Measurements from ENCODE around the gene ZC2HC1C. TPM values are rescaled to one million over a fixed set of nuclear protein-coding genes. Genes with fewer than 3 reads are reported as not detected.
"Not testable (repeated sequence)": the region's sequence is repeated elsewhere in the genome, so short reads cannot be mapped to it uniquely, and the experiment has no call there.

The ZC2HC1C gene
- total RNA-seq, 4 donors from 2014 or later: 0.32 to 5.9 (median 1.2) TPM

DNA sequence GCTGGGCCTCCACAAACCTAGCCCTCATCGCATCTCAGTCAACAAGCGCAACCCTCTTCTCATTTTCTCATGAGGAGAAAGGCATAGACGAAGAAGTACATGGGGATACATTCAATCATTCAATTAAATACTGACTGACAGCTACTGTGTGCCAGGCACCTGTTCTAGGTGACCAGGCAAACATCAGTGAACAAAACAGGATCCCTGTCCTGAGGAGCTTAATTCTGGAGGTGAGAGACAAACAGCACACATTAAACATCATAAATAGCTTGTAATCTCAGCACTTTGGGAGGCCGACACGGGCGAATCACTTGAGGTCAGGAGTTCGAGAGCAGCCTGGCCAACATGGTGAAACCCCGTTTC, 5.3 kb upstream of the ZC2HC1C start:
- TF ChIP-seq POLR2A (IDR thresholded peaks at IDR 0.05): no peak
- TF ChIP-seq, protein P1, sequence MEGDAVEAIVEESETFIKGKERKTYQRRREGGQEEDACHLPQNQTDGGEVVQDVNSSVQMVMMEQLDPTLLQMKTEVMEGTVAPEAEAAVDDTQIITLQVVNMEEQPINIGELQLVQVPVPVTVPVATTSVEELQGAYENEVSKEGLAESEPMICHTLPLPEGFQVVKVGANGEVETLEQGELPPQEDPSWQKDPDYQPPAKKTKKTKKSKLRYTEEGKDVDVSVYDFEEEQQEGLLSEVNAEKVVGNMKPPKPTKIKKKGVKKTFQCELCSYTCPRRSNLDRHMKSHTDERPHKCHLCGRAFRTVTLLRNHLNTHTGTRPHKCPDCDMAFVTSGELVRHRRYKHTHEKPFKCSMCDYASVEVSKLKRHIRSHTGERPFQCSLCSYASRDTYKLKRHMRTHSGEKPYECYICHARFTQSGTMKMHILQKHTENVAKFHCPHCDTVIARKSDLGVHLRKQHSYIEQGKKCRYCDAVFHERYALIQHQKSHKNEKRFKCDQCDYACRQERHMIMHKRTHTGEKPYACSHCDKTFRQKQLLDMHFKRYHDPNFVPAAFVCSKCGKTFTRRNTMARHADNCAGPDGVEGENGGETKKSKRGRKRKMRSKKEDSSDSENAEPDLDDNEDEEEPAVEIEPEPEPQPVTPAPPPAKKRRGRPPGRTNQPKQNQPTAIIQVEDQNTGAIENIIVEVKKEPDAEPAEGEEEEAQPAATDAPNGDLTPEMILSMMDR (IDR thresholded peaks at IDR 0.05): no peak
- no peak for TF ChIP-seq POLR2AphosphoS5 (IDR thresholded peaks at IDR 0.05)
- TF ChIP-seq EP300 (IDR thresholded peaks at IDR 0.05): no peak
- H3K4me1 ChIP-seq: peaks cover 41% of the 10 kb centered on the region
- no peaks in the 10 kb centered on the region for H3K36me3 ChIP-seq
- H3K9me3 ChIP-seq: no peaks in the 10 kb centered on the region
- H3K4me3 ChIP-seq: peak overlapping the region; percentile 87
- H3K27me3 ChIP-seq: no peaks in the 10 kb centered on the region
- peak overlapping the region; percentile 91 for H3K27ac ChIP-seq
- 60% methylated on average over 8 of the region's 8 CpGs for WGBS
- no peak for DNase-seq (ENCODE audit: low spot score in 2 of 2)

DNA sequence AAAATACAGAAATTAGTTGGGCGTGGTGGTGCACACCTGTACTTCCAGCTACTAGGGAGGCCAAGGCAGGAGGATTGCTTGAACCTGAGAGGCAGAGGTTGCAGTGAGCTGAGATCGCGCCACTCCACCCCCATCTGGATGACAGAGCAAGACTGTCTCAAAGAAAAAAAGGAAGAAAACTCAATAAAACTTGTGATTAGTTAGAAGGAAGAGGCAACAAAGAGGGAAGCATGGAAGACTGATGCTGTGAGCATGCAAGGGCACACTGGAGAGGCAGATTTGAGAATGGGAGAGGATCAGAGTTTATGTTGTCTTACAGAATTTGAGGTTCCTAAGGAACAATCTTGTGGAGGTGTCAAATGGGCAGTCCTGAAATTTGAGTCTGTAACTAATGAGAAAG, 2.8 kb upstream of the ZC2HC1C start:
- Histone ChIP-seq H3K27ac (no peak overlapping the region), H3K9me3 (no peaks in the 10 kb centered on the region), H3K36me3 (no peaks in the 10 kb centered on the region), H3K4me1 (peaks cover 58% of the 10 kb centered on the region), H3K27me3 (no peaks in the 10 kb centered on the region), H3K4me3 (no peak overlapping the region)
- no peak for DNase-seq (ENCODE audit: low spot score in 2 of 2)
- WGBS: 100% methylated on average over 3 of the region's 3 CpGs
- TF ChIP-seq, protein P1 (IDR thresholded peaks at IDR 0.05): no peak
- no peak for TF ChIP-seq EP300 (IDR thresholded peaks at IDR 0.05)
- TF ChIP-seq POLR2AphosphoS5 (IDR thresholded peaks at IDR 0.05): no peak
- TF ChIP-seq POLR2A (IDR thresholded peaks at IDR 0.05): no peak

DNA sequence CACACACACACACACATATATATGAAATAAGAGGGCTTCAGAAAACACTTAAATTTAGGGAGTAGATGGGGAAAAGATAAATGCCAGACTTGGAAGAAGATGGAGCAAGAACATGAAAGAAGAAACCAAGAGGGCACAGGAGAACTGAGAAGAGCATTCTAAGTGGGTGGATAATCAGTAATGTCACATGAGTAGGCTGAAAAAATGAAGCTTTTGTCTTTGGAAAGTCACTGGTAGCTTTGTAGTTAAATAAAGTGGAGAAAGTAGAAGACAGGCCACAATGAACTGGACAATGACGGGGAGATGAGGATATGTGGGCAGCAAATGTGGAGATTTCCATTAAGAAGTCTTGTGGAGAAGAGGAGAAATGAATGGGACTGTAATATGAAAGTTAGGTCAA, 2.2 kb upstream of the ZC2HC1C start:
- WGBS: 89% methylated on average over 1 of the region's 1 CpG

DNA sequence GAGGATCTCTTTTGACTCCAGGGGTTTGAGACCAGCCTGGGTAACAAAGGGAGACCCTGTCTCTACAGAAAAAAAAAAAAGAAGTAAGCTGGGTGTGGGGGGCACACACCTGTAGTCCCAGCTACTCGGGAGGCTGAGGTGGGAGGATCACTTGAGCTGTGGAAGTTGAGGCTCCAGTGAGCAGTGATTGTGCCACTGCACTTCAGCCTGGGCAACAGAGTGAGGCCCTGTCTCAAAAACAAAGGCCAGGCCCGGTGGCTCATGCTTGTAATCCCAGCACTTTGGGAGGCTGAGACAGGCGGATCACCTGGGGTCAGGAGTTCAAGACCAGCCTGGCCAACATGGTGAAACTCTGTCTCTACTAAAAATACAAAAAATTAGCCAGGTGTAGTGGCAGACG, 1.7 kb upstream of the ZC2HC1C start:
- not testable (repeated sequence) for H3K36me3 ChIP-seq; H3K27me3 ChIP-seq; DNase-seq (ENCODE audit: low spot score in 2 of 2); H3K9me3 ChIP-seq
- Histone ChIP-seq H3K4me3 (peak overlapping the region; percentile 53), H3K4me1 (peaks cover 59% of the 10 kb centered on the region), H3K27ac (peak overlapping the region; percentile 91)
- 85% methylated on average over 4 of the region's 4 CpGs for WGBS

More for the DNA sequence above, 2.2 kb upstream of the ZC2HC1C start:
- DNase-seq (ENCODE audit: low spot score in 2 of 2): no peak
- TF ChIP-seq EP300 (IDR thresholded peaks at IDR 0.05) (no peak), POLR2AphosphoS5 (IDR thresholded peaks at IDR 0.05) (no peak), POLR2A (IDR thresholded peaks at IDR 0.05) (no peak)
- TF ChIP-seq, protein P1 (IDR thresholded peaks at IDR 0.05): no peak
- Histone ChIP-seq H3K4me1 (peaks cover 57% of the 10 kb centered on the region), H3K9me3 (no peaks in the 10 kb centered on the region), H3K36me3 (no peaks in the 10 kb centered on the region), H3K4me3 (no peak overlapping the region), H3K27me3 (no peaks in the 10 kb centered on the region), H3K27ac (no peak overlapping the region)

DNA sequence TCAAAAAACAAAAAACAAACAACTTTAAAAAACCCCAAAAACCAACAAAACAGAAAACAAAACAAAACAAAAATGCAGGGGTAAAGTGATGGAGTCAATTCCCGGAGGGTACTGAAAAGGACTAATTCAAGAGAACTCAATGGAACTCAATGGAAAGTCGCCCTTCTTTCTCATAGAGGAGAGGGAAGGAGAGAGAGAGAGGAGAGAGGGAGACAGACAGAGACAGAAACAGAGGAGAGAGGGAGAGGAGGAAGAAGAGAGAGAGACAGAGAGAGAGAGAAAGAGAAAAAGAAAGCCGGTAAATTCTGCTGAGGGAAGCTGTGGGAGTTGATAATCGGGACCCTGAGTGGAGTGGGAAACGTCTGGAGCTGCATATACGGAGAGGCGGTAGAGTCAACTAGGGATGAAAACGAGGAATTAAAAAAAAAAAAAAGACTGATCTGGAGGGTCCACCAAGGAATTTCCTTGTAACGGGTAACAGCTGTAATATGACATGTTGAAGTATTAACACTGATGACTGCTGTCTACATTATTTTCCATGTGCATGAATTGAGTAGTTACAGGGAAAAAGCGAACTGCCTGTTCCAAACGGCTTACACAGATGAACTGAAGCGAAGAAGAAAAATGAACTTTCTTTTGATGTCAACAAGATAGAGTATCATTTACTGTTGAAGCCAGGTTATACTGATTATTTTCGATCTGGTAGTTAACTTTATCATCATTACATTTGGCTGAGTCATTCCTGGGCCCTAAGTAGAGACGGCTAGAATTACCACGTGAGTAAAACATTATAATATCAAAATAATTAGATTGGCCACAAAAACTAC, 934 bp upstream of the ZC2HC1C start:
- no peak for DNase-seq (ENCODE audit: low spot score in 2 of 2)
- peaks cover 51% of the 10 kb centered on the region for H3K4me1 ChIP-seq
- no peaks in the 10 kb centered on the region for H3K36me3 ChIP-seq
- peak overlapping the region; percentile 53 for H3K4me3 ChIP-seq
- TF ChIP-seq EP300 (IDR thresholded peaks at IDR 0.05) (no peak), POLR2AphosphoS5 (IDR thresholded peaks at IDR 0.05) (no peak), POLR2A (IDR thresholded peaks at IDR 0.05) (no peak)
- TF ChIP-seq, protein P1 (IDR thresholded peaks at IDR 0.05): no peak
- 16% methylated on average over 15 of the region's 15 CpGs for WGBS
- no peaks in the 10 kb centered on the region for H3K9me3 ChIP-seq
- no peaks in the 10 kb centered on the region for H3K27me3 ChIP-seq
- peak overlapping the region; percentile 91 for H3K27ac ChIP-seq
